GM12891 (cell line): Measurements from ENCODE around the gene OAS3.

Source experiments
- DNase-seq: peaks from one replicate; pipeline ENCODE4 v3.0.0; 2011; ENCODE audit warnings: low spot score; ENCODE audit not compliant: insufficient read length
- FAIRE-seq: peaks from 2 replicates; lab custom pipeline; 2011; peaks lifted over from hg19 to GRCh38; lab: Jason Lieb, UNC
- PAX5 ChIP-seq: IDR thresholded peaks from 2 replicates; pipeline ENCODE4 v1.6.1; 2011; ENCODE audit warnings: low read length, moderate library complexity, mild to moderate bottlenecking; ENCODE audit not compliant: insufficient read depth, severe bottlenecking
- POLR2A ChIP-seq: IDR thresholded peaks from 2 replicates; pipeline ENCODE4 v1.6.1; 2011; ENCODE audit warnings: low read depth, low read length, control low read depth
- POLR2AphosphoS5 ChIP-seq: IDR thresholded peaks from 2 replicates; pipeline ENCODE4 v1.6.1; 2011; ENCODE audit warnings: low read depth, low read length, control low read depth
- POU2F2 ChIP-seq: IDR thresholded peaks from 2 replicates; pipeline ENCODE4 v1.6.1; 2011; ENCODE audit warnings: low read depth, mild to moderate bottlenecking, control low read depth, low read length, moderate library complexity
- SPI1 ChIP-seq: IDR thresholded peaks from 2 replicates; pipeline ENCODE4 v1.6.1; 2011; ENCODE audit warnings: low read depth, low read length, control low read depth
- TAF1 ChIP-seq: IDR thresholded peaks from 2 replicates; pipeline ENCODE4 v1.6.1; 2011; ENCODE audit warnings: low read depth, low read length, control low read depth

The OAS3 gene

GRCh38 chr12:112936927-112937326, 1.3 kb upstream of the OAS3 start:
- TF ChIP-seq POLR2AphosphoS5 (no peak), SPI1 (no peak), PAX5 (no peak), TAF1 (no peak), POLR2A (no peak), POU2F2 (no peak)
- FAIRE-seq: no peak

GRCh38 chr12:112938751-112939150, 477 bp downstream of the OAS3 start:
- FAIRE-seq: no peak
- DNase-seq: no peak
- TF ChIP-seq TAF1 (no peak), PAX5 (no peak), POLR2AphosphoS5 (no peak), SPI1 (no peak), POU2F2 (no peak), POLR2A (no peak)

More at GRCh38 chr12:112936927-112937326, 1.3 kb upstream of the OAS3 start:
- no peak for DNase-seq

- DNase-seq (peak; percentile 51), FAIRE-seq (peak; percentile 88)
- TF ChIP-seq SPI1: peak; percentile 97
- no peak for TF ChIP-seq POU2F2
Measured at GRCh38 chr12:112939761-112940381, 1.6 kb downstream of the OAS3 start.

GRCh38 chr12:112941528-112942335, 3.5 kb downstream of the OAS3 start:
- FAIRE-seq (no peak), DNase-seq (no peak)
- TF ChIP-seq POLR2A (no peak), POLR2AphosphoS5 (no peak), PAX5 (no peak), SPI1 (no peak), TAF1 (no peak), POU2F2 (no peak)

GRCh38 chr12:112942572-112942971, 4.3 kb downstream of the OAS3 start:
- TF ChIP-seq SPI1: no peak
- TF ChIP-seq TAF1: no peak
- TF ChIP-seq PAX5: no peak
- no peak for TF ChIP-seq POLR2AphosphoS5
- TF ChIP-seq POU2F2: no peak
- no peak for TF ChIP-seq POLR2A
- no peak for FAIRE-seq
- no peak for DNase-seq

GRCh38 chr12:112944024-112944690, 5.9 kb downstream of the OAS3 start:
- FAIRE-seq (no peak), DNase-seq (no peak)
- TF ChIP-seq POLR2AphosphoS5 (no peak), POU2F2 (no peak), PAX5 (no peak), SPI1 (no peak), TAF1 (no peak), POLR2A (no peak)

GRCh38 chr12:112945515-112945914, 7.2 kb downstream of the OAS3 start:
- no peak for DNase-seq
- FAIRE-seq: no peak
- no peak for TF ChIP-seq POLR2AphosphoS5
- TF ChIP-seq TAF1: no peak
- no peak for TF ChIP-seq POU2F2
- TF ChIP-seq SPI1: no peak
- no peak for TF ChIP-seq PAX5

GRCh38 chr12:112946236-112947000, 8.1 kb downstream of the OAS3 start:
- FAIRE-seq: no peak

GRCh38 chr12:112947314-112947713, 9.0 kb downstream of the OAS3 start:
- no peak for TF ChIP-seq SPI1
- TF ChIP-seq PAX5: no peak
- TF ChIP-seq POU2F2: no peak
- TF ChIP-seq POLR2A: no peak
- TF ChIP-seq POLR2AphosphoS5: no peak
- no peak for TF ChIP-seq TAF1
- DNase-seq (no peak), FAIRE-seq (no peak)

More at GRCh38 chr12:112946236-112947000, 8.1 kb downstream of the OAS3 start:
- no peak for DNase-seq
- no peak for TF ChIP-seq POLR2AphosphoS5
- TF ChIP-seq PAX5: no peak
- TF ChIP-seq POU2F2: no peak
- no peak for TF ChIP-seq POLR2A
- TF ChIP-seq TAF1: no peak
- no peak for TF ChIP-seq SPI1
